Mucosa of rectum (tissue), 2 donors: ENCODE measurements around the gene SMTNL1.

Experiments
- H3K27ac ChIP-seq, 2 donors: one replicate each; pipeline ENCODE4 v1.7.0; 2013; ENCODE audit warnings: inconsistent platforms in 2 of 2, low read depth in 2 of 2, low read length in 2 of 2
- H3K27me3 ChIP-seq, 2 donors: one replicate each; pipeline ENCODE4 v1.7.0; 2013; ENCODE audit warnings: low read length in 2 of 2; ENCODE audit not compliant: control insufficient read depth in 2 of 2, insufficient read depth in 2 of 2
- H3K36me3 ChIP-seq, 2 donors: one replicate each; pipeline ENCODE4 v1.7.0; 2013; ENCODE audit warnings: low read length in 2 of 2; ENCODE audit not compliant: control insufficient read depth in 2 of 2, insufficient read depth in 2 of 2
- H3K4me1 ChIP-seq, 2 donors: one replicate each; pipeline ENCODE4 v1.7.0; 2013; ENCODE audit warnings: low read length in 2 of 2, mild to moderate bottlenecking in 1 of 2; ENCODE audit not compliant: control insufficient read depth in 2 of 2, insufficient read depth in 2 of 2
- H3K4me3 ChIP-seq, 2 donors: one replicate each; pipeline ENCODE4 v1.7.0; 2013; ENCODE audit warnings: low read length in 2 of 2
- H3K9ac ChIP-seq, 2 donors: one replicate each; pipeline ENCODE4 v1.7.0; 2013; ENCODE audit warnings: low read length in 2 of 2, low read depth in 1 of 2, mild to moderate bottlenecking in 1 of 2
- H3K9me3 ChIP-seq, 2 donors: one replicate each; pipeline ENCODE4 v1.7.0; 2013; ENCODE audit warnings: low read length in 2 of 2; ENCODE audit not compliant: control insufficient read depth in 2 of 2
- donor health status: healthy.
- donor health status: Normal muscosa, but diverticular disease.

Gene SMTNL1

GRCh38 chr11:57560146-57560545, 22.8 kb downstream of the SMTNL1 start:
- H3K36me3 ChIP-seq, result peaks cover 9 to 25% of the 10 kb centered on the region in 2 donors
- H3K4me1 ChIP-seq, result no peaks in the 10 kb centered on the region
- H3K9me3 ChIP-seq, result no peaks in the 10 kb centered on the region
- H3K27me3 ChIP-seq, result no peaks in the 10 kb centered on the region
- no peak overlapping the region for H3K4me3 ChIP-seq
- no peak overlapping the region for H3K9ac ChIP-seq
- H3K27ac ChIP-seq, result no peak overlapping the region

- no peaks in the 10 kb centered on the region for H3K27me3 ChIP-seq
- H3K9me3 ChIP-seq, result no peaks in the 10 kb centered on the region
- H3K4me1 ChIP-seq, result peaks cover 0 to 13% of the 10 kb centered on the region in 2 donors
- H3K4me3 ChIP-seq, result no peak overlapping the region
- peaks cover 9 to 11% of the 10 kb centered on the region in 2 donors for H3K36me3 ChIP-seq
- H3K27ac ChIP-seq, result no peak overlapping the region
- H3K9ac ChIP-seq, result no peak overlapping the region
Measured at GRCh38 chr11:57562596-57562995, 25.2 kb downstream of the SMTNL1 start.

GRCh38 chr11:57566005-57566904, 28.9 kb downstream of the SMTNL1 start:
- Histone ChIP-seq H3K27me3 (no peaks in the 10 kb centered on the region), H3K4me3 (peak overlapping the region; percentile 60 to 91), H3K27ac (peak overlapping the region; percentile 83 to 84), H3K36me3 (no peaks in the 10 kb centered on the region), H3K4me1 (peaks cover 0 to 15% of the 10 kb centered on the region in 2 donors), H3K9ac (peak overlapping the region; percentile 20 to 46), H3K9me3 (no peaks in the 10 kb centered on the region)

- Histone ChIP-seq H3K9me3 (no peaks in the 10 kb centered on the region), H3K27me3 (no peaks in the 10 kb centered on the region), H3K4me3 (peak overlapping the region; percentile 87 to 91), H3K4me1 (peaks cover 0 to 15% of the 10 kb centered on the region in 2 donors), H3K27ac (peak overlapping the region; percentile 83 to 84), H3K9ac (peak overlapping the region; percentile 74 to 79), H3K36me3 (no peaks in the 10 kb centered on the region)
Measured at GRCh38 chr11:57566905-57567514, 29.6 kb downstream of the SMTNL1 start.

- H3K36me3 ChIP-seq, result no peaks in the 10 kb centered on the region
- H3K9me3 ChIP-seq, result no peaks in the 10 kb centered on the region
- H3K4me1 ChIP-seq, result peaks cover 0 to 15% of the 10 kb centered on the region in 2 donors
Measured at GRCh38 chr11:57567515-57568329, 30.3 kb downstream of the SMTNL1 start, which contains the start of gene UBE2L6. Gene UBE2L6 (minus strand): TSS chr11:57567672. CDS start chr11:57567611, 61 bp downstream.

GRCh38 chr11:57568330-57568766, 31.0 kb downstream of the SMTNL1 start:
- H3K9me3 ChIP-seq, result no peaks in the 10 kb centered on the region
- H3K36me3 ChIP-seq, result no peaks in the 10 kb centered on the region
- no peaks in the 10 kb centered on the region for H3K27me3 ChIP-seq
- H3K4me3 ChIP-seq, result peak overlapping the region; percentile 87 to 91
- H3K4me1 ChIP-seq, result peaks cover 0 to 15% of the 10 kb centered on the region in 2 donors
- H3K9ac ChIP-seq, result peak overlapping the region; percentile 77 to 83
- H3K27ac ChIP-seq, result peak overlapping the region; percentile 60 to 84

More at GRCh38 chr11:57567515-57568329, 30.3 kb downstream of the SMTNL1 start, which contains the start of gene UBE2L6:
- Histone ChIP-seq H3K4me3 (peak within 1 kb of the TSS; percentile 87 to 91), H3K9ac (peak within 1 kb of the TSS; percentile 79 to 83), H3K27me3 (no peaks in the 10 kb centered on the region), H3K27ac (peak within 1 kb of the TSS; percentile 83 to 84)

GRCh38 chr11:57571606-57572005, 34.2 kb downstream of the SMTNL1 start:
- peaks cover 0 to 2% of the 10 kb centered on the region in 2 donors for H3K4me1 ChIP-seq
- no peak overlapping the region for H3K27ac ChIP-seq
- H3K4me3 ChIP-seq, result no peak overlapping the region
- H3K27me3 ChIP-seq, result no peaks in the 10 kb centered on the region
- no peaks in the 10 kb centered on the region for H3K36me3 ChIP-seq
- H3K9me3 ChIP-seq, result no peaks in the 10 kb centered on the region
- no peak overlapping the region for H3K9ac ChIP-seq

GRCh38 chr11:57574061-57574460, 36.7 kb downstream of the SMTNL1 start:
- H3K9ac ChIP-seq, result no peak overlapping the region
- H3K27ac ChIP-seq, result no peak overlapping the region
- no peaks in the 10 kb centered on the region for H3K9me3 ChIP-seq
- no peak overlapping the region for H3K4me3 ChIP-seq
- H3K27me3 ChIP-seq, result no peaks in the 10 kb centered on the region
- no peaks in the 10 kb centered on the region for H3K4me1 ChIP-seq
- H3K36me3 ChIP-seq, result no peaks in the 10 kb centered on the region

- no peaks in the 10 kb centered on the region for H3K36me3 ChIP-seq
- H3K4me3 ChIP-seq, result no peak overlapping the region
- no peaks in the 10 kb centered on the region for H3K4me1 ChIP-seq
- no peaks in the 10 kb centered on the region for H3K9me3 ChIP-seq
- no peak overlapping the region for H3K9ac ChIP-seq
- H3K27ac ChIP-seq, result no peak overlapping the region
- H3K27me3 ChIP-seq, result no peaks in the 10 kb centered on the region
Measured at GRCh38 chr11:57584341-57584740, 46.9 kb downstream of the SMTNL1 start.
